Adipocyte (in vitro differentiated cells): ENCODE data around the gene NAT10.

Source experiments
- DNase-seq: peaks from one replicate; pipeline ENCODE4 v3.0.0-alpha.2; 2015; ENCODE audit warnings: low read depth
- H3K27me3 ChIP-seq: replicated peaks from 2 replicates; pipeline ENCODE4 v1.7.0; 2013; ENCODE audit warnings: mild to moderate bottlenecking, low read length, moderate library complexity; ENCODE audit not compliant: control insufficient read depth, insufficient read depth
- H3K36me3 ChIP-seq: 2 replicates; pipeline ENCODE4 v1.7.0; 2013; ENCODE audit warnings: low read length, mild to moderate bottlenecking, moderate library complexity; ENCODE audit not compliant: control insufficient read depth, insufficient read depth, severe bottlenecking
- H3K4me1 ChIP-seq: 2 replicates; pipeline ENCODE4 v1.7.0; 2013; ENCODE audit warnings: mild to moderate bottlenecking, low read length, moderate library complexity; ENCODE audit not compliant: control insufficient read depth, insufficient read depth
- H3K4me3 ChIP-seq: 2 replicates; pipeline ENCODE4 v1.7.0; 2013; ENCODE audit warnings: mild to moderate bottlenecking, low read length, moderate library complexity
- H3K9ac ChIP-seq: 2 replicates; pipeline ENCODE4 v1.7.0; 2013; ENCODE audit warnings: mild to moderate bottlenecking, low read length, moderate library complexity
- H3K9me3 ChIP-seq: 2 replicates; pipeline ENCODE4 v1.7.0; 2013; ENCODE audit warnings: mild to moderate bottlenecking, low read length, moderate library complexity; ENCODE audit not compliant: control insufficient read depth

NAT10 gene

GRCh38 chr11:34194576-34195335 is 89.3 kb downstream of the NAT10 start:
- Histone ChIP-seq H3K4me3 (no peak overlapping the region), H3K27me3 (no peaks in the 10 kb centered on the region), H3K36me3 (no peaks in the 10 kb centered on the region), H3K9me3 (no peaks in the 10 kb centered on the region), H3K9ac (no peak overlapping the region), H3K4me1 (peaks cover 17% of the 10 kb centered on the region)
- no peak for DNase-seq
